COLO668 (cell line): ENCODE results near the gene ACOT2.
A peak's percentile ranks its signal among the peaks of the same experiment; 100 is the strongest.
"Not testable (repeated sequence)": the region's sequence is repeated elsewhere in the genome, so short reads cannot be mapped to it uniquely, and the experiment has no call there.

Experiments used
- DNase-seq: peaks from one replicate; lab custom pipeline; 2025; ENCODE audit not compliant: unreplicated experiment; lab: John Stamatoyannopoulos, UW

The ACOT2 gene

DNA sequence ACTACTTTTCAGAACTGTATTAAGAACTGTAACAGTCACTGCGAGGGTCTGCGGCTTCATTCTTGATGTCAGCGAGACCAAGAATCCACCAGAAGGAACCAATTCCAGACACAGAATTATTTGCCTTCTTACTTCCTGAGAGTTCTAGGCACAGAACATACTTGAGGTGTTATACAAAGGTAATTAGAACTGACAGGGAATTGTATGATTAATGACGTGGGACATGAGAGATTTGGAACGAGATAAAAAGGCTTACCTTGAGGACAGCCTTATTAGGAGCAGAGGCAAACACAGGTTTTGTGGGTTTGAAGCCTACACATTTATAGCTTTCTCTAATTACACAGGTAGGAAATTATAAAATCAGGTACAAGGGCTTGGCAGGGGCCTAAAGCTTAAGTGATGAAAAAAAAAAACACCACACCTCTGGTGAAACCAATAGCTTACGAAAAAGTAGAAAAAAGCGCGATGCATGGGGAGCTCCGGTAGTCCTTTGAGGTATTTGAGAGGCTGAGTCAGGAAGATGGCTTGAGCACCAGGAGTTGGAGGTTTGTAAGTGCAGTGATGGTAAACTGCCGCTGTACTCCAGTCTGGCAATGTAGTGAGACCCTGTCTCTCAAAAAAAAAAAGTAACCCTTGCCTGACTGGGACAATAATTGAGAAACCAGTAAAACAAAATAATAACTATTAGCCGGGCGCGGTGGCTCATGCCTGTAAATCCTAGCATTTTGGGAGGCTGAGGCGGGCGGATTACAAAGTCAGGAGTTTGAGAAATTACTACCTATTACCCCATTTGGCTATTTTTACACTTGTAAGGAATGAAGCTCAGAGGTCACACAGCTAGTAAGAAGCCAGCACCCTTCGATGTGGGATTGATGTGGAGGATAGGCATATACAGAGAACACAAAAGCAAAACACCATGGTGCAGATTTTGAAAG lies 795 bp upstream of the ACOT2 start:
- peak; percentile 23 for DNase-seq

DNA sequence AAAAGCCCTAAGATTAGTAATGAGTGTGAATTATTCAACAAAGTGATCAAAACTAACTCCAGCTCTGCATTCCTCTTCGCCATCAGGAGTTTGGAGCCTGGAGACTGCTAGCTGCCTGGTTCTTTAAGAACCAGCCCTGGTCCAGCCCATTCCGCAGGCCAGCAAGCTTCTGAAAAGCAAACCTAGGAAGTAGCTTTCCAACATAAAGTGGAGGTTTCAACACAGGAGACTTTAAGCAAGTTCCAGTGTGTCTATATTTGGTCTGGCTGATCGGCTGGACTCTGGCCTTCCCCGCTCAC lies 178 bp upstream of the ACOT2 start:
- not testable (repeated sequence) for DNase-seq

DNA sequence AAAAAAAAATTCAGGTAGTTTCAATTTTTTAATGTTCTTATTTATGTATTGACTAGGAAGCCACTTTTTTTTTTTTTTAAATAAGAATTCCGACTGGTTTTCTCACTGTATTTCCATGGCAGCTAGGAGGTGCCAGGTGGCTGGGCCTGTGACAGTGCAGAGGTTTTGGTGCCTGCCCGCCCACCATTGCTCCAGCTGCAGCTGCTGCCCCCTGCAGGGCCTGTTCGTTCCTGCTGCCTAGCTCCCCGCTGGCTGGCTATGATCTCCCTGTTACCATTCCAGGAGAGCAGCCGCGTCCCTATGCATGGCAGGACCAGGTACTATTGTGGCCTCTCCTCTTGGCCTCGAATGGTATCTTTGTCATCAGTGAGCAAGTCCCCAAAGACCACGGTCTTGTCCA lies 1.9 kb downstream of the ACOT2 start:
- peak; percentile 59 for DNase-seq

DNA sequence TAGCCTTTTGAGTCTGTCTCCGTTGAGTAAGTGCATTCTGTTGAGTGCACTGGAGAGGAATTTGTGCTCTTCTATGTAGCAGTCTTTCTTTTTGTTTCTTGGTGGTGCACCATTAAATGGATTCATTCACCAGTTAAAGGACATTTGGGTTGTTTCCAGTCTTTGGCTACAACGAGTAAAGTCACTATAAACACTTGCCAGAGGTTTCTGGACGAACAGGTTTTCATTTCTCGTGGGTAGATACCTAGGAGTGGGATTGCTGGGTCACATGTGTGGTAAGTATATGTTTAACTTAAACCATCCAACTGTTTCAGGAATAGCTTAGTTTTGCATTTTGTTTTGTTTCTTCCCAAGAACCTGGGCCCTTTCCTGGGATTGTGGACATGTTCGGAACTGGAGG lies 4.0 kb downstream of the ACOT2 start:
- DNase-seq, result not testable (repeated sequence)

DNA sequence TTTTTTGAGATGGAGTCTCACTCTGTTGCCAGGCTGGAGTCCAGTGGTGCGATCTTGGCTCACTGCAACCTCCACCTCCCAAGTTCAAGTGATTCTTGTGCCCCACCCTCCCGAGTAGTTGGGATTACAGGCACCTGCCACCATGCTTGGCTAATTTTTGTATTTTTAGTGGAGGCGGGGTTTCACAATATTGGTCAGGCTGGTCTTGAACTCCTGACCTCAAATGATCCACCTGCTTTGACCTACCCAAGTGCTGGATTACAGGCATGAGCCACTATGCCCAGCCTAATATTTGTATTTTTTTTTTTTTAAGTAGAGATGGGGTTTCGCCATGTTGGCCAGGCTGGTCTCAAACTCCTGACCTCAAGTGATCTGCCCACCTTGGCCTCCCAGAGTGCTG lies 4.7 kb downstream of the ACOT2 start:
- DNase-seq, result not testable (repeated sequence)

DNA sequence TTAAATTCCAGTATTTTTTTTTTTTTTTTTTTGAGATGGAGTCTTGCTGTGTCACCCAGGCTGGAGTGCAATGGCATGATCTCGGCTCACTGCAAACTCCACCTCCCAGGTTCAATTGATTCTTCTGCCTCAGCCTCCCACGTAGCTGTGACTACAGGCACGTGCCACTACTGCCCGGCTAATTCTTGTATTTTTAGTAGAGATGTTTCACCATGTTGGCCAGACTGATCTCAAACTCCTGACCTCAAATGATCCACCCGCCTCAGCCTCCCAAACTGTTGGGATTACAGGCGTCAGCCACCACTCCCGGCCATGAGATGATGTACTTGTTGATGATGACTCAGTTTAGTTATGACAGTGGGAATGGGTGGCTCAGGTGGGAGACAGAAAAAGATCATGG lies 5.2 kb downstream of the ACOT2 start:
- not testable (repeated sequence) for DNase-seq

DNA sequence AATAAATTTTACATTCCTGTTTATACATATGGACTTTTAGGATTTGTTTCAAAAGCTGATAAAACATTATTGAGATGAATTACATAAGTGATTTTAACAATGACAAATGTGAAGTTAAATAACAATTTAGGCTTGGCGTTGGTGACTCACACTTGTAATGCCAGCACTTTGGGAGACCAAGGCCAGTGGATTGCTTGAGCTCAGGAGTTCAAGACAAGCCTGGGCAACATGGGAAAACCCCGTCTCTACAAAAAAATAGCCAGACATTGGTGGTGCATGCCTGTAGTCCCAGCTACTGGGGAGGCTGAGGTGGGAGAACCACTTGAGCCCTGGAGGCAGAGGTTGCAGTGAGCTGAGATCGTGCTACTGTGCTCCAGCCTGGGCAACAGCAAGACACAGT lies 7.4 kb downstream of the ACOT2 start:
- no peak for DNase-seq

DNA sequence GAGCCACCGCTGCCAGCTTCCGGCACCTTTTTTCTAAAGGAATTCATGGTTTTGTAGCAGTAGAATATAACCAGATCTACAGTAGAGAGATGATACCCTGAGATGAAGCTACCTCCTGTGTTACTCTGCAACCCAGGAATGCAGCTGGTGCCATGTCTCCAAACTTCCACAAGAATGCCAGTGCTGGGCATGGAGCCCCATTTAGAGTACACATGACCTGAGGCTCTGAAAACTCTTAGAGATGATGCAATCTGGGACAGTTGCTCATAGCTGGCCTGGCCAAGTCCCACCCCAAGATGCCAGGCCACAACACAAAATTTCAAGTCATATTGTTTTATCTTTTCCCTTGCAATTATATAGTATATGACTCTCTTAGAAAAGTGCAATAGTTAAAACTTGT lies 8.2 kb downstream of the ACOT2 start:
- not testable (repeated sequence) for DNase-seq

DNA sequence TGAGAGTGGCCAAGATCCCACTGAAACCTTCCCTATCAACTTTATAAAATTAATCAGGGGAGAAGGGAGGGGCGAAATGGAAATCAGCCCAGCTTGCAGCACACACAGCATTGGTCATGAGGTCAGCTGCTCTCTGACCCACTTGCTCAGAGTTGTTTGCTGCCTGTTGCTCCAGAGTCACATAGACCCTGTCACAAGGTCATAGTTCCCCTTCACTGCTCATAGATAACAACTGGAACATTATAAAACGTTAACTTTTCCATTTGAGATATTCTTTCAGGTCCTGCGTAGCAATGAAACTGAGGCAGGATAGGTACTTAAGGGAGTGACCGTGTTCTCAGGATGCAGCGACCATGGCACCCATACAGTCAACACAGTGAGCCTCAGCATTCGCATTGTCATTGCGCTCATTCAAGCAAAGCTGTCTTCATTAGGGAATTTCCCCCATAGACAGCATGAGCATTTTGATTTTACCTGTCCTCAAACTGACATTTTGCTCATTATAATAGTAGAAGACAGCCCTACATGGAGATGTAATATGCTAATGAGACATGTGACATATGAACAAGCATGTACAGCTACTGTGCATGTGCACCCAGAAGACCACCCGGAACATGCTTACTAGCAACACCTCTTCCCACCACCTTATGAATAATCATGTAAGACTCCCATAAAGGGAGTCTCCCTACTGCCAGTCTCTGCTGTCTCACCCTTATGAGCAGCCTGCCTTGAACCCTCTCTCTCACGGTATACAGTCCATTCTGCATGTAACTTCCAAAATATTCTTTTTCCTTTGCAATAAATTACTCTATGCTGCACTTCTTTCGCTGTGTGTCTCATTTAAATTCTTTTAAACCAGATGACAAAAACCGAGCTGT lies 13.3 kb downstream of the ACOT2 start:
- DNase-seq, result not testable (repeated sequence)

DNA sequence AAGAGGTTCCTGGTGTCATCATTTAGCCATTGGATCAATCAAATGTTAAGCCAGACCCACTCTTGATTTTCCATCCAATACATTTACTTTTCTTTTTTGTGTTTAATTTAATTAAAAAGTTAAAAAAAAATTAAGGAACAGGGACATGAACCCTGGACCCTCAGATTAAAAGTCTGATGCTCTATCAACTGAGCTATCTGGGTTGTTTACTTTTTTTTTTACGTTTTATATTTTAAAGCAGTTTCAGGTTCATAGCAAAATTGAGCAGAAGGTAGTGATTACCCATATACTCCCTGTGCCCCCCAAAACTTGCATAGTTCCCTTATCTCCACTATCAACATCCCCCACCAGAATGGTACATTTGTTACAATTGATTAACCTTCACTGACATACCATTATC lies 19.7 kb downstream of the ACOT2 start:
- DNase-seq, result no peak

DNA sequence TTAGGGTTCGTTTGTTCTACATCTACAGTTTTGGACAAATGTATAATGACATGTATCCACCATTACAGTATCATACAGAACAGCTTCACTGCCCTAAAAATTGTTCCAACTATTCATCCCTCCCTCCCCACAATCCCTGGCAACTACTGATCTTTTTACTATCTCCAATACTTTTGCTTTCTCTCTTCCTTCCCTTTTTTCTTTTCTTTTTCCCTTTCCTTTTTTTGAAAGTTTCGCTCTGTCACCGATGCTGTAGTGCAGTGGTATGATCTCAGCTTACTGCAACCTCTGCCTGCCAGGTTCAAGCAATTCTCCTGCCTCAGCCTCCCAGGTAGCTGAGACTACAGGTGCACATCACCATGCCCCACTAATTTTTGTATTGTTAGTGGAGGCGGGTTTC lies 20.1 kb downstream of the ACOT2 start:
- DNase-seq, result no peak

DNA sequence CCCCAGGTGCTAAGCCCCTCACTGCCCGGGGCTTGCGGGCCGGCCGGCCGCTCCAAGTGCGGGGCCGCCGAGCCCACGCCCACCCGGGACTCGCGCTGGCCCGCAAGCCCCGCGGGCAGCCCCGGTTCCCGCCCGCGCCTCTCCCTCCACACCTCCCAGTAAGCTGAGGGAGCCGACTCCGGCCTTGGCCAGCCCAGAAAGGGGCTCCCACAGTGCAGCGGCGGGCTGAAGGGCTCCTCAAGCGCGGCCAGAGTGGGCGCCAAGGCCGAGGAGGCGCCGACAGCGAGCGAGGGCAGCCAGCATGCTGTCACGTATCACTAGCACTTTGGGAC lies 21.6 kb downstream of the ACOT2 start:
- DNase-seq, result not testable (repeated sequence)

DNA sequence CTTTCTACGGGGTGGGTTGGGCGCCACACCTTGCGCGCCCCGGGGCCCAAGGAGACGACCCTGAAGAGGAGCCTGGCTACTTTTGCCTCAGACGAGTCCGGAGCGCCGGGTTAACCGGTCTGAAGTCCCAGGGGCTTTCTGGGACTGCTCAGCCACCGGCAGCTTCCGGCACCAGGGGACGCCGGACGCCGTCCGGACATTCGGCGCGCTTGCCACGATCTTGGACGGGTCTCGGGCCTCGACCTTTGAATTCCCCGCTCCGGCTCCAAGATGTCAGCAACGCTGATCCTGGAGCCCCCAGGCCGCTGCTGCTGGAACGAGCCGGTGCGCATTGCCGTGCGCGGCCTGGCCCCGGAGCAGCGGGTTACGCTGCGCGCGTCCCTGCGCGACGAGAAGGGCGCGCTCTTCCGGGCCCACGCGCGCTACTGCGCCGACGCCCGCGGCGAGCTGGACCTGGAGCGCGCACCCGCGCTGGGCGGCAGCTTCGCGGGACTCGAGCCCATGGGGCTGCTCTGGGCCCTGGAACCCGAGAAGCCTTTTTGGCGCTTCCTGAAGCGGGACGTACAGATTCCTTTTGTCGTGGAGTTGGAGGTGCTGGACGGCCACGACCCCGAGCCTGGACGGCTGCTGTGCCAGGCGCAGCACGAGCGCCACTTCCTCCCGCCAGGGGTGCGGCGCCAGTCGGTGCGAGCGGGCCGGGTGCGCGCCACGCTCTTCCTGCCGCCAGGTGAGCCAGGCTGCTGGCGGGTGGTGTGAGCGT lies 22.9 kb downstream of the ACOT2 start, which contains the start of gene ACOT4:
Gene ACOT4 (plus strand): TSS at position 184 of the 760 bp plus-strand sequence. CDS start 87 bp downstream, at position 271.
- DNase-seq, result peak; percentile 92

DNA sequence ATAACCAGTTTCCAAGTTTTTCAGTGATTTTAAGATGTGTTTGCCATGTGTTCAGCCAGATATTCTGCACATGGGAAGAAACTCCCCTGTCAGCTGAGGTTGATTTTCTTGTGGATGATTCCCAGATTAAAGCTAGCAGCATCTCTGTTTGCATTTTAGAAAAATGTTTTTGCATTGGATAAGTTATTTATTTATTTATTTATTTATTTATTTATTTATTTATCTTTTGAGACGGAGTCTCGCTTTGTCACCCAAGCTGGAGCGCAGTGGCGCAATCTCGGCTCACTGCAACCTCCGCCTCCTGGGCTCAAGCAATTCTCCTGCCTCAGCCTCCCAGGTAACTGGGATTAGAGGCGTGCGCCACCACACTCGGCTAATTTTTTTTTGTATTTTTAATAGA lies 25.5 kb downstream of the ACOT2 start:
- no peak for DNase-seq

DNA sequence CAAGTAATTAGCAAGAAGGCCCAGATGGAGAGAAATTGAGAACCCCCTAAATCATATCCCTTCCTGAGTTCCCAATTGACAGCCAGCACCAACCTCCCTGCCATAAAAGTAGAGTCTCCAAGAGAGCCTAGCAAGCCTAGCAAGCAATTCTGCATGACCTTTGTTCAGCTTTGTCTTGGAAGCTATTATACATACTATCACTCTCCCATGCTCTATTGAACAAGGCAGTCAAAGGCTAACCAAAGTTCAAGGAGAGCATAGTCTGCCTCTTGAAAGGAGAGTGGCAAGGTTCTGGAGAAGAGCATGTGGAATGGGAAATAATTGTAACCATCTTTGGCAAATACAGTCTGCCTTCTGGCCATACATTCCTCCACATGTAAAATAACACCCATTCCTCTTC lies 30.5 kb downstream of the ACOT2 start:
- DNase-seq, result no peak

DNA sequence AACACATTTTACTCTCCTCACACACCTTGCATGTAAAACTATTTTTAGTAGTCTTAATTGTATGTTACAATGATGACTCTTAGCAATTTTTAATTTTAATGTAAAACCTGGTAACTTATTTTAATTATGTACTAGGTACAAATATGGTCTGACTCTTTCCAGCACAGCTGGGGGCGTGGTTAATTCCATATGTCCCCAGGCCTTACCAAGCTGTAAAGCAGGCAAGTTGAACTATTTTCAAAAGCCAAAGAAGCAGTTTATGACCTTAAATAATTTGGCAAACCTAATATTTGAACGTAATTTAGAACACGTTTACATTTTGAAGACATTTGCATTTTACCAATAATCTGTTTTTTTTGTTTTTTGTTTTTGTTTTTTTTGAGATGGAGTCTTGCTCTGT lies 34.0 kb downstream of the ACOT2 start:
- no peak for DNase-seq

DNA sequence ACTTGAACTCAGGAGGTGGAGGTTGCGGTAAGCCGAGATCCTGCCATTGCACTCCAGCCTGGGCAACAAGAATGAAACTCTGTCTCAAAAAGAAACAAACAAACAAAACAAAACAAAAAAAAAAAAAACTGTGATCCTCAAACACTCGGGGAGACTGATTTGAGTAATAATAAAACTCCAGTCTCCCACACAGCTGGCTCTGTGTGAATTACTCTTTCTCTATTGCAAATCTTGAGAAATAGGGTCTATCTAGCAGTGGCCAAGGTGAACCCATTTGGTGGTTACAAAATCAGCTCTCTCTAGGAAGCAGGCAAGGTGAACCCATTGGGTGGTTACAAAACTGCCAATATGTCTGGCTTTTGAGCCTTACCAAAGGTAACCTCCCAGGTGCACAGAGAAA lies 37.3 kb downstream of the ACOT2 start:
- DNase-seq, result no peak

DNA sequence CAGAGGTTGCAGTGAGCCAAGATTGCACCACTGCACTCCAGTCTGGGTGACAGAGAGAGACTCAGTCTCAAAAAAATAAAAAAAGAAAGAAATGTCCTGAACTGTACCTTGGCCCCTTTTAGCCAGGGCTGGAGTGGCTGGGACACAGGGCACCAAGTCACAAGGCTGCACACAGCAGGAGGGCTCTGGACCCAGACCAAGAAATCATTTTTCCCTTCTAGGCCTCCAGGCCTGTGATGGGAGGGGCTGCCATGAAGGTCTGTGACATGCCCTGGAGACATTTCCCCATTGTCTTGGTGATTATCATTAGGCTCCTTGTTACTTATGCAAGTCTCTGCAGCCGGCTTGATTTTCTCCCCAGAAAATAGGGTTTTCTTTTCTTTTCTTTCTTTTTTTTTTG lies 38.2 kb downstream of the ACOT2 start:
- DNase-seq, result no peak

DNA sequence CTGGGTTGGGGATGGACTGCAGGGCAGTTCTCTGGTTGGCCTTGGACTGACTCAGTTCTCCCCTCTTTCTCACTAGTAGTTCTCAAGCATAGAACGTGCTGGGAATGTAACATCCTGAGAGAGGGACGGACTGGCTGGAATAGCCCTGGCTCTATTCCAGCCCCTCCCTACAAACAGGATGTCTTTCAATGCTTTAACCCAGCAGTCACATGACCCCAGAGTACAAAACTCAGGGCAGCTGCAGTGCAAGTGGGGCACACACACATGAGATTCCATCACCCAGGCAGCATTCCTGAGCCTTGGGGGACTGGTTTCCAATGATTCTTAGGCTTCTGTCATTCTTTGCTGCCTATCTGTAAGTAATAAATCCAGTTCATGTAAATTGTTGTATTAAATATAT lies 41.7 kb downstream of the ACOT2 start:
- no peak for DNase-seq

DNA sequence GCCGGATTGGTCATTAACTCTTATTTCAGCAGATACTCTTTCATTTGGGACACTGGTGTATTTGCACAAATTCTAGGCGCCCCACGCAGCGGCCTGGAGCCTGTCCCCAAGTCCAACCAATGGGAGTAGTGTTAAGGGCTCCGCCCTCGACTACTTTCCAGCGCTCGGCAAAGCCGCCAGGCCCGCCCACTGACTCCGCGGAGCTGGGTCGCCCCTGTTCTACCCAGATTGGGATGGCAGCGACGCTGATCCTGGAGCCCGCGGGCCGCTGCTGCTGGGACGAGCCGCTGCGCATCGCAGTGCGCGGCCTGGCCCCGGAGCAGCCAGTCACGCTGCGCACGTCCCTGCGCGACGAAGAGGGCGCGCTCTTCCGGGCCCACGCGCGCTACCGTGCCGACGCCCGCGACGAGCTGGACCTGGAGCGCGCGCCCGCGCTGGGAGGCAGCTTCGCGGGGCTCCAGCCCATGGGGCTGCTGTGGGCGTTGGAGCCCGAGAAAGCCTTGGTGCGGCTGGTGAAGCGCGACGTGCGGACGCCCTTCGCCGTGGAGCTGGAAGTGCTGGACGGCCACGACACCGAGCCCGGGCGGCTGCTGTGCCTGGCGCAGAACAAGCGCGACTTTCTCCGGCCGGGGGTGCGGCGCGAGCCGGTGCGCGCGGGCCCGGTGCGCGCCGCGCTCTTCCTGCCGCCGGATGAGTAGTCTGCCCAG lies 43.5 kb downstream of the ACOT2 start, which contains the start of gene ACOT6:
Gene ACOT6 (plus strand): TSS at position 179 of the 707 bp plus-strand sequence. CDS start 55 bp downstream, at position 234.
- DNase-seq, result peak; percentile 86

DNA sequence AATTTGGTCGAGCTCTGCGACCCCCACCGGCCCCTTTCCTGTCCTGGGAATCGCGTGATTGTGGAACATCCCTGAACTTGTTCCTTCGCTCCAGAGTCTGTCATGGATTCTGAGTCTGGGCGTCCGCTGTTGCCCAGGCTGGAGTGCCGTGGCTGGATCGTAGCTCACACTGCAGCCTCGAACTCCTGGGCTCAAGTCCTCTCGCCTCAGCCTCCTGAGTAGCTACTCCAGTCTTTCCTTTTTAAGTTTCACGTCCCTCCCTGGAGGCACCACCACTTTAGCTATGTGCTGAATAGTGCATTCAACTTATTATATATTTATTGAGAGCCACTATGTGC lies 44.0 kb downstream of the ACOT2 start:
- DNase-seq, result no peak
